Lower leg skin (tissue), 3 donors: ENCODE results near the gene CMTM1.

ENCODE experiments used
- POLR2A ChIP-seq, 2 donors: fragments of 450-650 bp; IDR thresholded peaks; one replicate each; pipeline ENCODE4 v1.6.1; 2016 to 2017; ENCODE audit warnings: antibody characterized with exemption in 2 of 2, mild to moderate bottlenecking in 1 of 2, moderate library complexity in 1 of 2
- TF ChIP-seq, protein P1 (sequence below), 3 donors: fragments of 450-650 bp; IDR thresholded peaks; one replicate each; pipeline ENCODE4 v1.5.1; 2016; ENCODE audit warnings: antibody characterized with exemption in 3 of 3, mild to moderate bottlenecking in 3 of 3, moderate library complexity in 2 of 3

- TF ChIP-seq, protein P1, sequence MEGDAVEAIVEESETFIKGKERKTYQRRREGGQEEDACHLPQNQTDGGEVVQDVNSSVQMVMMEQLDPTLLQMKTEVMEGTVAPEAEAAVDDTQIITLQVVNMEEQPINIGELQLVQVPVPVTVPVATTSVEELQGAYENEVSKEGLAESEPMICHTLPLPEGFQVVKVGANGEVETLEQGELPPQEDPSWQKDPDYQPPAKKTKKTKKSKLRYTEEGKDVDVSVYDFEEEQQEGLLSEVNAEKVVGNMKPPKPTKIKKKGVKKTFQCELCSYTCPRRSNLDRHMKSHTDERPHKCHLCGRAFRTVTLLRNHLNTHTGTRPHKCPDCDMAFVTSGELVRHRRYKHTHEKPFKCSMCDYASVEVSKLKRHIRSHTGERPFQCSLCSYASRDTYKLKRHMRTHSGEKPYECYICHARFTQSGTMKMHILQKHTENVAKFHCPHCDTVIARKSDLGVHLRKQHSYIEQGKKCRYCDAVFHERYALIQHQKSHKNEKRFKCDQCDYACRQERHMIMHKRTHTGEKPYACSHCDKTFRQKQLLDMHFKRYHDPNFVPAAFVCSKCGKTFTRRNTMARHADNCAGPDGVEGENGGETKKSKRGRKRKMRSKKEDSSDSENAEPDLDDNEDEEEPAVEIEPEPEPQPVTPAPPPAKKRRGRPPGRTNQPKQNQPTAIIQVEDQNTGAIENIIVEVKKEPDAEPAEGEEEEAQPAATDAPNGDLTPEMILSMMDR (IDR thresholded peaks at IDR 0.05) = no peak
- no peak for TF ChIP-seq POLR2A (IDR thresholded peaks at IDR 0.05)
Observed at GRCh38 chr16:66519482-66520373, 46.5 kb upstream of the CMTM1 start.
